H1 (cell line): Measurements from ENCODE around the gene CLDN15. TPM values are rescaled to one million over a fixed set of nuclear protein-coding genes. Genes with fewer than 3 reads are reported as not detected.

Experiments used
- ASH2L ChIP-seq: fragments of 200-600, 300-600 bp; sonication (generic); IDR thresholded peaks from one replicate; pipeline ENCODE4 v1.7.1; 2017; ENCODE audit warnings: low read length
- CBX8 ChIP-seq: fragments of 300-800, 300-1000 bp; sonication (generic); IDR thresholded peaks from 2 replicates; pipeline ENCODE4 v1.7.1; 2016; ENCODE audit warnings: low read depth, low read length, borderline replicate concordance
- CHD2 ChIP-seq: IDR thresholded peaks from 2 replicates; pipeline ENCODE4 v1.6.1; 2012; ENCODE audit warnings: low read length, improper control_type of control experiment
- EZH2 ChIP-seq: fragments of 200-600 bp; sonication (generic); IDR thresholded peaks from 2 replicates; pipeline ENCODE4 v1.7.1; 2012; ENCODE audit warnings: low read depth, mild to moderate bottlenecking, moderate library complexity, low read length, inconsistent platforms; ENCODE audit not compliant: severe bottlenecking
- RNF2 ChIP-seq: fragments of 200-900, 300-1000 bp; sonication (generic); IDR thresholded peaks from 2 replicates; pipeline ENCODE4 v1.7.1; 2016; ENCODE audit warnings: borderline replicate concordance, low read depth, mild to moderate bottlenecking, antibody characterized with exemption, low read length; ENCODE audit not compliant: poor library complexity, severe bottlenecking; ENCODE audit errors: missing control alignments
- SRF ChIP-seq: IDR thresholded peaks from 2 replicates; pipeline ENCODE4 v1.6.1; 2011; ENCODE audit warnings: mild to moderate bottlenecking, low read depth, low read length, moderate library complexity
- TCF12 ChIP-seq: IDR thresholded peaks from 2 replicates; pipeline ENCODE4 v1.6.1; 2011; ENCODE audit warnings: low read depth, mild to moderate bottlenecking, low read length
- USF2 ChIP-seq: IDR thresholded peaks from 2 replicates; pipeline ENCODE4 v1.6.1; 2011; ENCODE audit warnings: low read length, improper control_type of control experiment
- YY1 ChIP-seq: IDR thresholded peaks from 2 replicates; pipeline ENCODE4 v1.6.1; 2011; ENCODE audit warnings: low read depth, mild to moderate bottlenecking, low read length
- polyA plus RNA-seq, 7 experiments: library from polyadenylated mRNA; depleted of rRNA in 3 of 7; stranded (reverse) in 5 of 7; unstranded in 2 of 7; fragments of >200 nt in 5 of 7; fragments of 200-250 nt in 2 of 7; gene quantifications; 1 replicate in 5 of 7; 2 replicates in 1 of 7; 4 replicates in 1 of 7; pipeline versions ENCODE4 v1.2.1 to v1.2.3, GENCODE V29; 2011 to 2013; ENCODE audit warnings: missing spikeins in 2 of 7, mixed read lengths in 2 of 7
- total RNA-seq: library from RNA; stranded (reverse); fragmentation: NEBNext Ultra II Directional; extraction: Animal tissue kit (Norgen Biotek cat#: 25700); gene quantifications from 2 replicates; pipeline ENCODE4 v1.2.1, GENCODE V29; 2021

CLDN15 gene
- total and polyA plus RNA-seq, 2 of the 8 experiments (the other 6 are each of a cell fraction or from before 2014, with no cell fraction given) = 5.5 to 7.6 TPM

GRCh38 chr7:101238226-101239182, 902 bp upstream of the CLDN15 start (continued):
- TF ChIP-seq EZH2 (no peak), CBX8 (no peak), USF2 (no peak), YY1 (no peak), RNF2 (no peak), ASH2L (no peak), CHD2 (no peak), TCF12 (no peak), SRF (no peak)
- TF ChIP-seq, all 59 proteins: peak for 0
